HL-60 (cell line): ENCODE data around the gene CFAP299.

ENCODE experiments used
- DNase-seq, 2 experiments: peaks; one replicate each; pipeline ENCODE4 v3.0.0-alpha.2; 2010 to 2020; ENCODE audit warnings: low read depth in 1 of 2, low spot score in 1 of 2
- H3K27ac ChIP-seq: fragments of 250-450 bp; sonication (Bioruptor Pico); replicated peaks from 2 replicates; pipeline ENCODE4 v1.5.1; 2020; ENCODE audit warnings: mild to moderate bottlenecking, moderate library complexity
- H3K27me3 ChIP-seq: fragments of 250-450 bp; sonication (Bioruptor Pico); 2 replicates; pipeline ENCODE4 v1.5.1; 2021; ENCODE audit warnings: mild to moderate bottlenecking, moderate library complexity; ENCODE audit not compliant: insufficient read depth, poor library complexity, severe bottlenecking
- H3K4me3 ChIP-seq: replicated peaks from 2 replicates; pipeline ENCODE4 v1.5.1; 2011; ENCODE audit warnings: mild to moderate bottlenecking, control low read depth, low read length; ENCODE audit not compliant: insufficient read depth
- GABPA ChIP-seq: IDR thresholded peaks from 2 replicates; pipeline ENCODE4 v1.6.1; 2012; ENCODE audit warnings: low read depth
- POLR2AphosphoS5 ChIP-seq: IDR thresholded peaks from 2 replicates; pipeline ENCODE4 v1.6.1; 2012; ENCODE audit warnings: low read depth
- SPI1 ChIP-seq: IDR thresholded peaks from 2 replicates; pipeline ENCODE4 v1.6.1; 2012; ENCODE audit warnings: low read depth, mild to moderate bottlenecking, borderline replicate concordance
- TF ChIP-seq, protein P1 (sequence below): IDR thresholded peaks from 2 replicates; pipeline ENCODE4 v1.6.1; 2012; ENCODE audit warnings: low read depth; ENCODE audit not compliant: insufficient replicate concordance
- TF ChIP-seq, protein P2 (sequence below): IDR thresholded peaks from one replicate; pipeline ENCODE4 v1.5.1; 2011; ENCODE audit warnings: low read length, control low read depth, inconsistent platforms; ENCODE audit not compliant: insufficient read depth

The CFAP299 gene

DNA sequence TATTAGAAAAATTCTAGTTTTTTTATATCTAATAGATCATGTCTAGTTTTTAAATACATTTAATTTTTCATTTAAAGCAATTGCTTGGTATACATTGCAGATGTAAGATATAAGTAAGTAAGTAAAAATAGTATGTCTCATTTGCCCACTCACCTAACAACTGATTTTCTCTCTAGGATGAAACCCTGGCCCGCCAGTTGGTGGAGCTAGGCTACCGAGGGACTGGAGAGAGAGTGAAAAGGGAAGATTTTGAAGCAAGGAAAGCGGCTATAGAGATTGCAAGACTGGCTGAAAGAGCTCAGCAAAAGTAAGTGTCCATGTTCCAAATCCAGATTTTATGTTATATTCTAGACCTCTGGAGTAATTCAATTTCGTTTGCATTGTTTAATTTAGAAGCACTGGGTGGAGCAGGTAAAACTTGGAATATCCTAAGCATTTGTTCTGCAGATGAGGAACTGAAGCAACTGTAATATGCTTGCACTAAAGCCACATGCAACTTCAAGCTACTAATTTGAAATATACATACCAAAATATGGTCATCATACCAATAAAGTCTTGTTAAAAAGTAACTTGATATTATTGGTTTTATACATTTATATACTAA, 27.1 kb downstream of the CFAP299 start:
- TF ChIP-seq SPI1 = no peak
- TF ChIP-seq, protein P1, sequence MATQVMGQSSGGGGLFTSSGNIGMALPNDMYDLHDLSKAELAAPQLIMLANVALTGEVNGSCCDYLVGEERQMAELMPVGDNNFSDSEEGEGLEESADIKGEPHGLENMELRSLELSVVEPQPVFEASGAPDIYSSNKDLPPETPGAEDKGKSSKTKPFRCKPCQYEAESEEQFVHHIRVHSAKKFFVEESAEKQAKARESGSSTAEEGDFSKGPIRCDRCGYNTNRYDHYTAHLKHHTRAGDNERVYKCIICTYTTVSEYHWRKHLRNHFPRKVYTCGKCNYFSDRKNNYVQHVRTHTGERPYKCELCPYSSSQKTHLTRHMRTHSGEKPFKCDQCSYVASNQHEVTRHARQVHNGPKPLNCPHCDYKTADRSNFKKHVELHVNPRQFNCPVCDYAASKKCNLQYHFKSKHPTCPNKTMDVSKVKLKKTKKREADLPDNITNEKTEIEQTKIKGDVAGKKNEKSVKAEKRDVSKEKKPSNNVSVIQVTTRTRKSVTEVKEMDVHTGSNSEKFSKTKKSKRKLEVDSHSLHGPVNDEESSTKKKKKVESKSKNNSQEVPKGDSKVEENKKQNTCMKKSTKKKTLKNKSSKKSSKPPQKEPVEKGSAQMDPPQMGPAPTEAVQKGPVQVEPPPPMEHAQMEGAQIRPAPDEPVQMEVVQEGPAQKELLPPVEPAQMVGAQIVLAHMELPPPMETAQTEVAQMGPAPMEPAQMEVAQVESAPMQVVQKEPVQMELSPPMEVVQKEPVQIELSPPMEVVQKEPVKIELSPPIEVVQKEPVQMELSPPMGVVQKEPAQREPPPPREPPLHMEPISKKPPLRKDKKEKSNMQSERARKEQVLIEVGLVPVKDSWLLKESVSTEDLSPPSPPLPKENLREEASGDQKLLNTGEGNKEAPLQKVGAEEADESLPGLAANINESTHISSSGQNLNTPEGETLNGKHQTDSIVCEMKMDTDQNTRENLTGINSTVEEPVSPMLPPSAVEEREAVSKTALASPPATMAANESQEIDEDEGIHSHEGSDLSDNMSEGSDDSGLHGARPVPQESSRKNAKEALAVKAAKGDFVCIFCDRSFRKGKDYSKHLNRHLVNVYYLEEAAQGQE = no peak
- Histone ChIP-seq H3K27ac (no peak overlapping the region), H3K27me3 (no peaks in the 10 kb centered on the region), H3K4me3 (no peak overlapping the region)
- peak in 1 of 2 experiments; percentile 30 for DNase-seq

DNA sequence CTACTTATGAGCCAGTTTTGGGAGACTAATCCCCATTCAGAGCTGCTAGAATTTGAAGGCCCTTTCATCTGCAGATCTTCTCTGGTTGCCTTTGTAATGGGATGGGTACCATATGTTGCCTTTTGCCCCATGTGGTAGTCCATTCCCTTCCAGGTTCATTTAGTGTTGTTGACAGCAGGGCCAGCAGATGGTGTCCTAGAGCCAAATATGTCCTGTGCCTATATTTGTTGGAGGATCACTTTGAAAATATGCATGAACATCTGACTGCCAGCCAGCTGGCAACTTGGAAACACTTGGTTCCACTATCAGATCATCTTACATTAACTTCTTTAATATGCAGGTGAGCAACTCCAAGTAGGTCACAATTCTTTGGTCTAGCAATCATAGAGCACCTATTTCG, 30.4 kb downstream of the CFAP299 start:
- Histone ChIP-seq H3K4me3 (no peak overlapping the region), H3K27ac (no peak overlapping the region), H3K27me3 (peaks cover 2% of the 10 kb centered on the region)
- TF ChIP-seq, protein P2, sequence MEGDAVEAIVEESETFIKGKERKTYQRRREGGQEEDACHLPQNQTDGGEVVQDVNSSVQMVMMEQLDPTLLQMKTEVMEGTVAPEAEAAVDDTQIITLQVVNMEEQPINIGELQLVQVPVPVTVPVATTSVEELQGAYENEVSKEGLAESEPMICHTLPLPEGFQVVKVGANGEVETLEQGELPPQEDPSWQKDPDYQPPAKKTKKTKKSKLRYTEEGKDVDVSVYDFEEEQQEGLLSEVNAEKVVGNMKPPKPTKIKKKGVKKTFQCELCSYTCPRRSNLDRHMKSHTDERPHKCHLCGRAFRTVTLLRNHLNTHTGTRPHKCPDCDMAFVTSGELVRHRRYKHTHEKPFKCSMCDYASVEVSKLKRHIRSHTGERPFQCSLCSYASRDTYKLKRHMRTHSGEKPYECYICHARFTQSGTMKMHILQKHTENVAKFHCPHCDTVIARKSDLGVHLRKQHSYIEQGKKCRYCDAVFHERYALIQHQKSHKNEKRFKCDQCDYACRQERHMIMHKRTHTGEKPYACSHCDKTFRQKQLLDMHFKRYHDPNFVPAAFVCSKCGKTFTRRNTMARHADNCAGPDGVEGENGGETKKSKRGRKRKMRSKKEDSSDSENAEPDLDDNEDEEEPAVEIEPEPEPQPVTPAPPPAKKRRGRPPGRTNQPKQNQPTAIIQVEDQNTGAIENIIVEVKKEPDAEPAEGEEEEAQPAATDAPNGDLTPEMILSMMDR = peak; percentile 31
- TF ChIP-seq, protein P1 = no peak
- DNase-seq = peak in 1 of 2 experiments; percentile 27

DNA sequence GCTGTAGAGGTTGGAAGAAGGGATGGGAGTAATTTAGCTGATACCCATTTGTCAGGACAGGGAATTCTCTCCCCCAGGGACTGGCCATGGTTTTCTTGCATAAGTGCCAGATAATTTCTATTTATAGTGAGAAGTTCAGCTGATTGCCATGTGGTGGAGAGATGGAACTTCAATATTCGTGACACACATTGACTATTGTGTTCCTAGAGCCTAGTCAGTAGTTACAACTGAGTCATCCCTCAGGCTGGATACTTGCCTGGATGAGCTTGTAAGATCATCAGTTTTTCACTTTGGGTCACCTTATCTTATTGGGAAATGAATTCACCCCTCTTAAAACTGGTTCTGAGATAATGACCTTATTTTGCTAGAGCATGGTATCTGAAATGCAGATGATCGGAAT, 32.2 kb downstream of the CFAP299 start:
- no peak for TF ChIP-seq SPI1
- no peak for TF ChIP-seq GABPA
- TF ChIP-seq, protein P1 = no peak
- TF ChIP-seq, protein P2 = no peak
- TF ChIP-seq POLR2AphosphoS5 = no peak
- Histone ChIP-seq H3K4me3 (no peak overlapping the region), H3K27me3 (peaks cover 2% of the 10 kb centered on the region), H3K27ac (no peak overlapping the region)
- DNase-seq = no peak

DNA sequence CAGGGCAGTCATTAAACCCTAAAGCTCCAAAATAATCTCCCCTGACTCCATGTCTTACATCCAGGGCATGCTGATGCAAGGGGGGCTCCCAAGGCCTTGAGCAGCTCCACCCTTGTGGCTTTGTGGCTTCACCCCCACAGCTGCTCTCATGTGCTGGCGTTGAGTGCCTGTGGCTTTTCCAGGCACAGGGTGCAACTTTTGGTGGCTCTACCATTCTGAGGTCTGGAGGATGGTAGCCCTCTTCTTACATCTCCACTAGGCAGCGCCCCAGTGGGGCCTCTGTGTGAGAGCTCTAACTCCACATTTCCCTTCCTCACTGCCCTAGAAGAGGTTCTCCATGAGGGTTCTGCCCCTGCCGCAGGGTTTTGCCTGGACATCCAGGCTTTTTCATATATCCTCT, 35.1 kb downstream of the CFAP299 start:
- H3K4me3 ChIP-seq = no peak overlapping the region
- no peak overlapping the region for H3K27ac ChIP-seq
- TF ChIP-seq POLR2AphosphoS5 (no peak), GABPA (no peak), SPI1 (no peak)
- TF ChIP-seq, protein P1 = no peak
- TF ChIP-seq, protein P2 = no peak
- peaks cover 2% of the 10 kb centered on the region for H3K27me3 ChIP-seq
- no peak for DNase-seq
